H9 (cell line): ENCODE measurements around the gene MTA2. TPM values are rescaled to one million over a fixed set of nuclear protein-coding genes. Genes with fewer than 3 reads are reported as not detected.

Experiments
- DNase-seq: peaks from one replicate; pipeline ENCODE4 v3.0.0-alpha.2; 2017
- H2AFZ ChIP-seq: one replicate; pipeline ENCODE4 v1.6.1; 2013; ENCODE audit warnings: mild to moderate bottlenecking, low read length, control low read depth, moderate library complexity
- H2AK5ac ChIP-seq: 2 replicates; pipeline ENCODE4 v1.6.1; 2013; ENCODE audit warnings: low read length, control low read depth, mixed read lengths; ENCODE audit not compliant: insufficient read length
- H2BK120ac ChIP-seq: one replicate; pipeline ENCODE4 v1.6.1; 2013; ENCODE audit warnings: low read depth, mild to moderate bottlenecking, low read length, control low read depth, inconsistent platforms; ENCODE audit not compliant: poor library complexity, severe bottlenecking
- H2BK12ac ChIP-seq: 2 replicates; pipeline ENCODE4 v1.6.1; 2013; ENCODE audit warnings: low read length, control low read depth, mixed read lengths, low read depth; ENCODE audit not compliant: insufficient read length
- H2BK15ac ChIP-seq: 2 replicates; pipeline ENCODE4 v1.6.1; 2013; ENCODE audit warnings: low read depth, low read length, control low read depth
- H2BK20ac ChIP-seq: one replicate; pipeline ENCODE4 v1.6.1; 2013; ENCODE audit warnings: low read depth, mild to moderate bottlenecking, low read length, control low read depth, inconsistent platforms; ENCODE audit not compliant: poor library complexity, severe bottlenecking
- H2BK5ac ChIP-seq: 2 replicates; pipeline ENCODE4 v1.6.1; 2013; ENCODE audit warnings: low read length, control low read depth, mixed read lengths; ENCODE audit not compliant: insufficient read length
- H3K14ac ChIP-seq: 2 replicates; pipeline ENCODE4 v1.6.1; 2013; ENCODE audit warnings: low read length, control low read depth; ENCODE audit not compliant: insufficient read depth
- H3K18ac ChIP-seq: 2 replicates; pipeline ENCODE4 v1.6.1; 2013; ENCODE audit warnings: low read depth, mild to moderate bottlenecking, mixed read lengths, low read length, control low read depth; ENCODE audit not compliant: insufficient read length
- H3K23ac ChIP-seq: 2 replicates; pipeline ENCODE4 v1.6.1; 2013; ENCODE audit warnings: low read length, control low read depth, mixed read lengths, low read depth; ENCODE audit not compliant: insufficient read length
- H3K23me2 ChIP-seq: 2 replicates; pipeline ENCODE4 v1.6.1; 2013; ENCODE audit warnings: low read depth, mild to moderate bottlenecking, mixed read lengths, low read length, control low read depth; ENCODE audit not compliant: insufficient read length, poor library complexity, severe bottlenecking
- H3K27ac ChIP-seq: 2 replicates; pipeline ENCODE4 v1.5.1; 2013; ENCODE audit warnings: low read length, control low read depth, mixed read lengths, low read depth; ENCODE audit not compliant: insufficient read length
- H3K27me3 ChIP-seq: 2 replicates; pipeline ENCODE4 v1.6.1; 2013; ENCODE audit warnings: low read length, control low read depth, inconsistent platforms; ENCODE audit not compliant: insufficient read depth
- H3K4ac ChIP-seq: 2 replicates; pipeline ENCODE4 v1.6.1; 2013; ENCODE audit warnings: low read depth, mild to moderate bottlenecking, control low read depth, inconsistent platforms, low read length, moderate library complexity
- H3K4me1 ChIP-seq: 2 replicates; pipeline ENCODE4 v1.6.1; 2013; ENCODE audit warnings: low read length, control low read depth, inconsistent platforms; ENCODE audit not compliant: insufficient read depth
- H3K4me2 ChIP-seq: 2 replicates; pipeline ENCODE4 v1.6.1; 2013; ENCODE audit warnings: low read length, control low read depth, mixed read lengths; ENCODE audit not compliant: insufficient read length, insufficient read depth
- H3K56ac ChIP-seq: 2 replicates; pipeline ENCODE4 v1.6.1; 2013; ENCODE audit warnings: low read depth, mild to moderate bottlenecking, mixed read lengths, low read length, control low read depth; ENCODE audit not compliant: insufficient read length
- H3K79me1 ChIP-seq: 2 replicates; pipeline ENCODE4 v1.6.1; 2013; ENCODE audit warnings: low read depth, mild to moderate bottlenecking, moderate library complexity, low read length, control low read depth, inconsistent platforms; ENCODE audit not compliant: insufficient read depth, poor library complexity, severe bottlenecking
- H3K79me2 ChIP-seq: 2 replicates; pipeline ENCODE4 v1.6.1; 2013; ENCODE audit warnings: low read length, control low read depth, inconsistent platforms; ENCODE audit not compliant: insufficient read depth
- H3K9ac ChIP-seq: 2 replicates; pipeline ENCODE4 v1.6.1; 2013; ENCODE audit warnings: low read length, control low read depth, mixed read lengths; ENCODE audit not compliant: insufficient read length; ENCODE audit errors: extremely low read depth
- H3K9me3 ChIP-seq: one replicate; pipeline ENCODE4 v1.6.1; 2013; ENCODE audit warnings: low read depth, low read length, inconsistent platforms; ENCODE audit not compliant: control insufficient read depth
- H3T11ph ChIP-seq: one replicate; pipeline ENCODE4 v1.6.1; 2013; ENCODE audit warnings: mild to moderate bottlenecking, low read length, control low read depth, inconsistent platforms
- H4K20me1 ChIP-seq: one replicate; pipeline ENCODE4 v1.6.1; 2013; ENCODE audit not compliant: control insufficient read depth, insufficient read length, insufficient read depth
- H4K5ac ChIP-seq: 2 replicates; pipeline ENCODE4 v1.6.1; 2013; ENCODE audit warnings: low read depth, mild to moderate bottlenecking, mixed read lengths, low read length, control low read depth; ENCODE audit not compliant: insufficient read length
- H4K8ac ChIP-seq: replicated peaks from 2 replicates; pipeline ENCODE4 v1.6.1; 2013; ENCODE audit warnings: low read length, control low read depth, mixed read lengths, low read depth; ENCODE audit not compliant: insufficient read length
- H4K91ac ChIP-seq: 2 replicates; pipeline ENCODE4 v1.6.1; 2013; ENCODE audit warnings: low read depth, mild to moderate bottlenecking, moderate library complexity, mixed read lengths, low read length, control low read depth; ENCODE audit not compliant: insufficient read length
- H3K27ac Mint-ChIP-seq, 3 experiments: 2 replicates in 2 of 3; 3 replicates in 1 of 3; pipeline ENCODE4 v1.8.0; 2020 to 2021; ENCODE audit warnings: mixed read lengths in 3 of 3, mild to moderate bottlenecking in 1 of 3, moderate library complexity in 1 of 3
- H3K27me3 Mint-ChIP-seq: 2 replicates; pipeline ENCODE4 v1.8.0; 2021; ENCODE audit warnings: low read depth, mild to moderate bottlenecking, moderate library complexity, mixed read lengths
- H3K36me3 Mint-ChIP-seq, 3 experiments: 2 replicates in 2 of 3; 3 replicates in 1 of 3; pipeline ENCODE4 v1.8.0; 2020 to 2021; ENCODE audit warnings: low read depth in 3 of 3, mixed read lengths in 3 of 3; ENCODE audit not compliant: insufficient read depth in 1 of 3
- H3K4me1 Mint-ChIP-seq, 2 experiments: 2 replicates each; pipeline ENCODE4 v1.8.0; 2020; ENCODE audit warnings: mixed read lengths in 2 of 2
- H3K4me3 Mint-ChIP-seq, 2 experiments: 2 replicates in 1 of 2; 3 replicates in 1 of 2; pipeline ENCODE4 v1.8.0; 2020 to 2021; ENCODE audit warnings: mild to moderate bottlenecking in 2 of 2, mixed read lengths in 2 of 2, moderate library complexity in 1 of 2
- H3K9me3 Mint-ChIP-seq, 2 experiments: 2 replicates in 1 of 2; 3 replicates in 1 of 2; pipeline ENCODE4 v1.8.0; 2020; ENCODE audit warnings: mild to moderate bottlenecking in 2 of 2, mixed read lengths in 2 of 2, moderate library complexity in 1 of 2
- WGBS: extraction: QIAGEN DNeasy Blood & Tissue Kit; methylation state at CpG from one replicate; pipeline ENCODE4 v1.1.7; 2013; ENCODE audit warnings: missing lambda C conversion rate, low lambda C conversion rate, mixed read lengths; ENCODE audit not compliant: insufficient read length; ENCODE audit errors: extremely low coverage; 5-methylcytosine and 5-hydroxymethylcytosine counted together
- total RNA-seq: library from RNA; stranded (reverse); gene quantifications from 2 replicates; pipeline ENCODE4 v1.2.1, GENCODE V29; 2021
- TF ChIP-seq, protein P1 (sequence below): fragments of 200-600 bp; sonication (generic); conservative IDR thresholded peaks from 3 replicates; pipeline ENCODE4 v1.8.0; 2021; ENCODE audit warnings: antibody characterized with exemption, mild to moderate bottlenecking

MTA2 gene
- total RNA-seq, 1 experiment from 2014 or later = 143 TPM

DNA sequence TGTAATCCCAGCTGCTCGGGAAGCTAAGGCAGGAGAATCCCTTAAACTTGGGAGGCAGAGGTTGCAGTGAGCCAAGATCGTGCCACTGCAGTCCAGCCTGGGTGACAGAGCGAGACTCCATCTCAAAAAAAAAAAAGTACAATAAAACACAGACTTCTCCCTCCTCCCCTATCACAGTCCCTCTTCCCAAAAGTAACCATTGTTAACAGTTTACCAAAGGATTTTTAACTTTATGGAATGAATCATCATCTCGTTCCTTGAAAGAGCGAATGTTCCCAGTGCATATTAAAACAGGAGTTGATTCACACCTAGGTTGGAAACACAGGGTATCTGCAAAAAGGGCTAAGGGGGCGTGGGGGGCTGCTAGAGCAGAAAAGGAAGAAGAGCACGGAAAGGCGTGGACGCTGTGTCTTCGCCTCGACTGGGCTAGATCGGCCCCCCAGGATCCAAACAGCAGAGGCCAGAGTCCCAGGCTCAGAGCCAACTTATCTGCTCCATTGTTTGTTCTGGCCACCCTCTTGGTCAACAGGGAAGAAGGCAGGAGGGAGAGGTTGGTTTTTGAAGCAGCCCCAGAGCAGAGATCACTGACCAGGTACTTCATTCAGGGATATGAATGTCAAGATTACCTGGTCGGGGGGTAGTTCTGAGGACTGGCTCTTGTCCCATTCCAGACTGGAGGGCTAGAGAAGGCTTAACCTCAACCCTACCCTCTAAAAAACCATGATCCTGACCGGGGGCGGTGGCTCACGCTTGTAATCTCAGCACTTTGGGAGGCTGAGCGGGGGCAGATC is 52.9 kb downstream of the MTA2 start:
- Histone ChIP-seq H3K4me1 (peaks cover 9% of the 10 kb centered on the region; the same call in 1 of the 2 replicates), H3K23ac (no peak overlapping the region), H3K23me2 (peaks cover 26% of the 10 kb centered on the region), H2BK15ac (no peak overlapping the region), H3K4me2 (no peak overlapping the region), H3T11ph (no peak overlapping the region), H4K8ac (no peak overlapping the region), H3K18ac (no peak overlapping the region), H2AK5ac (no peak overlapping the region), H4K91ac (no peak overlapping the region), H2BK12ac (no peak overlapping the region), H3K79me1 (no peaks in the 10 kb centered on the region), H3K4ac (no peak overlapping the region), H2AFZ (no peak overlapping the region), H4K5ac (no peak overlapping the region), H3K14ac (no peak overlapping the region), H2BK5ac (no peak overlapping the region), H3K9ac (no peak overlapping the region), H3K9me3 (no peaks in the 10 kb centered on the region), H4K20me1 (peaks cover 2% of the 10 kb centered on the region), H2BK120ac (no peak overlapping the region), H2BK20ac (no peak overlapping the region), H3K56ac (no peak overlapping the region), H3K79me2 (no peaks in the 10 kb centered on the region), H3K27ac (no peak overlapping the region), H3K27me3 (peaks cover 44% of the 10 kb centered on the region)
- whole genome bisulfite sequencing = no CpG with 5 or more reads among the region's 17 CpGs
- H3K4me3 Mint-ChIP-seq = no peak overlapping the region
- DNase-seq = no peak
- H3K27me3 Mint-ChIP-seq = peaks cover 73% of the 10 kb centered on the region
- no peaks in the 10 kb centered on the region; a peak in 1 of 7 replicates for H3K36me3 Mint-ChIP-seq
- TF ChIP-seq, protein P1, sequence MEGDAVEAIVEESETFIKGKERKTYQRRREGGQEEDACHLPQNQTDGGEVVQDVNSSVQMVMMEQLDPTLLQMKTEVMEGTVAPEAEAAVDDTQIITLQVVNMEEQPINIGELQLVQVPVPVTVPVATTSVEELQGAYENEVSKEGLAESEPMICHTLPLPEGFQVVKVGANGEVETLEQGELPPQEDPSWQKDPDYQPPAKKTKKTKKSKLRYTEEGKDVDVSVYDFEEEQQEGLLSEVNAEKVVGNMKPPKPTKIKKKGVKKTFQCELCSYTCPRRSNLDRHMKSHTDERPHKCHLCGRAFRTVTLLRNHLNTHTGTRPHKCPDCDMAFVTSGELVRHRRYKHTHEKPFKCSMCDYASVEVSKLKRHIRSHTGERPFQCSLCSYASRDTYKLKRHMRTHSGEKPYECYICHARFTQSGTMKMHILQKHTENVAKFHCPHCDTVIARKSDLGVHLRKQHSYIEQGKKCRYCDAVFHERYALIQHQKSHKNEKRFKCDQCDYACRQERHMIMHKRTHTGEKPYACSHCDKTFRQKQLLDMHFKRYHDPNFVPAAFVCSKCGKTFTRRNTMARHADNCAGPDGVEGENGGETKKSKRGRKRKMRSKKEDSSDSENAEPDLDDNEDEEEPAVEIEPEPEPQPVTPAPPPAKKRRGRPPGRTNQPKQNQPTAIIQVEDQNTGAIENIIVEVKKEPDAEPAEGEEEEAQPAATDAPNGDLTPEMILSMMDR = no peak
- no peak overlapping the region for H3K27ac Mint-ChIP-seq
- H3K9me3 Mint-ChIP-seq = no peaks in the 10 kb centered on the region; a peak in 2 of 5 replicates
- H3K4me1 Mint-ChIP-seq = peaks cover 39 to 61% of the 10 kb centered on the region in 2 experiments
